ENCODE measurements around the gene NXF1.

Gene NXF1

DNA sequence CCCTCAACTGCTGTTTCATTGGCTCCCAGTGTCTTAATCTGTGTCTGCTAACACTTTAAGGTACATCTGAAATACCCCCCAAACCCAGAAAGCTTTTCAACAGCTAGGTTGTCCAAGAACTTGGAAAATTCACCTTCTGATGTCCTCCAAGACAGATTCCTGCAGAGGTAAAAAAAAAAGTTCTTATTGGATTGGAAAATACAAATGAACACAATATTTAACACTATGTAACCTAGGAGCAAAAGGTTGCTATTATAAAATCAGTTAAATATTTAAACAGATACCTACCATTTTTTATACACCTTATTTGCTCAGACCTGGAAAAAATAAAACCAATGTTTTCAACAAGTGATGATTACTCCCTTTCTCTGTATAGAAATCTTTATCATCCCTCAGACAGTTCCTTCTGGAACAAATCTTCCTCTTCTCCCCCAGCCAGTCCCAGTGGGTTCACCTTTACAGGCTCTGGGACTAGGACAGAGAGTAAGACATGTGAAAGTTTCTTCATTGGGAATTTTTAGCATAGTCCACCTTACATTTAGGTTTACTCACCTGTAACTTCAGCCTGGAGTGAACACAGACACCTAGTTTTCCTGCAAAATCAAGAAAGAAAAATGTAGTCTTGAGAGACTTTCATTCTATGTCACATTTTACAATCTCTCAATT lies 47.4 kb upstream of the NXF1 start:
- H3K9me3 ChIP-seq (ENCODE audit: insufficient read depth, low read length) = no peaks in the 10 kb centered on the region
- no peaks in the 10 kb centered on the region for H3K27me3 ChIP-seq (ENCODE audit: low read length)
- H3K79me2 ChIP-seq (ENCODE audit: insufficient read depth, low read length) = peaks cover 41% of the 10 kb centered on the region
- H3K4me2 ChIP-seq (ENCODE audit: low read depth, low read length, poor library complexity, severe bottlenecking) = peak overlapping the region; percentile 93
- H3K36me3 ChIP-seq (ENCODE audit: low read length) = peaks cover 39% of the 10 kb centered on the region
- peak overlapping the region; percentile 88; the same call in 1 of the 2 replicates for H3K27ac ChIP-seq (ENCODE audit: low read depth, low read length)
- peaks cover 23% of the 10 kb centered on the region for H4K20me1 ChIP-seq (ENCODE audit: low read depth, low read length)
- no peak overlapping the region for H3K4me3 ChIP-seq (ENCODE audit: insufficient read depth, low read length, poor library complexity, severe bottlenecking)
- peaks cover 74% of the 10 kb centered on the region for H3F3A ChIP-seq (ENCODE audit: insufficient read depth)
- H3K9me2 ChIP-seq (replicated peaks; ENCODE audit: insufficient read depth, low read length) = no peaks in the 10 kb centered on the region
- H2AFZ ChIP-seq (ENCODE audit: low read depth, low read length, severe bottlenecking) = no peak overlapping the region
- no peak for TF ChIP-seq EZH2phosphoT487 (conservative IDR thresholded peaks at IDR 0.05; ENCODE audit: low read length)
- TF ChIP-seq, protein P1, sequence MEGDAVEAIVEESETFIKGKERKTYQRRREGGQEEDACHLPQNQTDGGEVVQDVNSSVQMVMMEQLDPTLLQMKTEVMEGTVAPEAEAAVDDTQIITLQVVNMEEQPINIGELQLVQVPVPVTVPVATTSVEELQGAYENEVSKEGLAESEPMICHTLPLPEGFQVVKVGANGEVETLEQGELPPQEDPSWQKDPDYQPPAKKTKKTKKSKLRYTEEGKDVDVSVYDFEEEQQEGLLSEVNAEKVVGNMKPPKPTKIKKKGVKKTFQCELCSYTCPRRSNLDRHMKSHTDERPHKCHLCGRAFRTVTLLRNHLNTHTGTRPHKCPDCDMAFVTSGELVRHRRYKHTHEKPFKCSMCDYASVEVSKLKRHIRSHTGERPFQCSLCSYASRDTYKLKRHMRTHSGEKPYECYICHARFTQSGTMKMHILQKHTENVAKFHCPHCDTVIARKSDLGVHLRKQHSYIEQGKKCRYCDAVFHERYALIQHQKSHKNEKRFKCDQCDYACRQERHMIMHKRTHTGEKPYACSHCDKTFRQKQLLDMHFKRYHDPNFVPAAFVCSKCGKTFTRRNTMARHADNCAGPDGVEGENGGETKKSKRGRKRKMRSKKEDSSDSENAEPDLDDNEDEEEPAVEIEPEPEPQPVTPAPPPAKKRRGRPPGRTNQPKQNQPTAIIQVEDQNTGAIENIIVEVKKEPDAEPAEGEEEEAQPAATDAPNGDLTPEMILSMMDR (IDR thresholded peaks at IDR 0.05; ENCODE audit: insufficient read depth, low read length, poor library complexity, severe bottlenecking) = no peak
- H3K9ac ChIP-seq (ENCODE audit: low read length) = peak overlapping the region; percentile 99

DNA sequence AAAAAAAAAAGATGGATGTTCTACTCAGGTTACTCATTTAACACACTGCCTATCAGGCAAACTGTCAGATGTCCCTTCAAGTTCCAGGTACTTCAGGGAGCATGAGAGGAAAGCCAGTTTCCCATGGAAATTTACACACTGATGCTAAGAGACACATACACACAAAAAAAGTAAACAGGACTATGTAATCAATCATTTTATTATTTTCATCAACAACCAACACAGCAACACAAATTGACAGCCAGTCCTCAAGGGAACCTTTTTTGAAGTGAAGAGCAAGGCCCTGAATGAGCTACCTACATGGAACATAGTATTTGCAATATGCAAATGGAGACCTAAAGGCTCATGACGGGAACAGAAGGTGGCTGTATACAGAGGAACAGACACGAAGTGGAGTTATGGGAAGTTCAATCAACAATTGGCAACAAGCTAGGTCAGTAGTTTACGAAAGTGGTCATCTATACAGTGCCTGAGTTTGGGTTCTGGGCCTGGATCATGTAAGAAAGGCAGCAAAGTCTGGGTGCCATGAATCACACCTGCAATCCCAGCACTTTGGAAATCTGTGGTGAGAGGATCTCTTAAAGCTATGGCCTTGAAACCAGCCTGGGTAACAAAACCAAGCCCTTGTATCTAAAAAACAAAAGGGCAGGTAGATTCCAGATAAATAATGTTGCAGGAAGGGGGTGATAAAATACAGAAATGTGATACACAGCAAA lies 46.7 kb upstream of the NXF1 start:
- peaks cover 69% of the 10 kb centered on the region for H3F3A ChIP-seq (ENCODE audit: insufficient read depth)
- TF ChIP-seq EZH2phosphoT487 (conservative IDR thresholded peaks at IDR 0.05; ENCODE audit: low read length) = no peak
- TF ChIP-seq, protein P1 (IDR thresholded peaks at IDR 0.05; ENCODE audit: insufficient read depth, low read length, poor library complexity, severe bottlenecking) = no peak
- H3K36me3 ChIP-seq (ENCODE audit: low read length) = peaks cover 39% of the 10 kb centered on the region
- H3K9ac ChIP-seq (ENCODE audit: low read length) = no peak overlapping the region
- peak overlapping the region; percentile 20; the same call in 1 of the 2 replicates for H3K27ac ChIP-seq (ENCODE audit: low read depth, low read length)
- no peak overlapping the region for H2AFZ ChIP-seq (ENCODE audit: low read depth, low read length, severe bottlenecking)
- peaks cover 34% of the 10 kb centered on the region for H3K79me2 ChIP-seq (ENCODE audit: insufficient read depth, low read length)
- peaks cover 23% of the 10 kb centered on the region for H4K20me1 ChIP-seq (ENCODE audit: low read depth, low read length)
- no peaks in the 10 kb centered on the region for H3K9me2 ChIP-seq (replicated peaks; ENCODE audit: insufficient read depth, low read length)
- H3K9me3 ChIP-seq (ENCODE audit: insufficient read depth, low read length) = no peaks in the 10 kb centered on the region
- peak overlapping the region; percentile 93 for H3K4me2 ChIP-seq (ENCODE audit: low read depth, low read length, poor library complexity, severe bottlenecking)
- no peak overlapping the region for H3K4me3 ChIP-seq (ENCODE audit: insufficient read depth, low read length, poor library complexity, severe bottlenecking)
- H3K27me3 ChIP-seq (ENCODE audit: low read length) = no peaks in the 10 kb centered on the region

DNA sequence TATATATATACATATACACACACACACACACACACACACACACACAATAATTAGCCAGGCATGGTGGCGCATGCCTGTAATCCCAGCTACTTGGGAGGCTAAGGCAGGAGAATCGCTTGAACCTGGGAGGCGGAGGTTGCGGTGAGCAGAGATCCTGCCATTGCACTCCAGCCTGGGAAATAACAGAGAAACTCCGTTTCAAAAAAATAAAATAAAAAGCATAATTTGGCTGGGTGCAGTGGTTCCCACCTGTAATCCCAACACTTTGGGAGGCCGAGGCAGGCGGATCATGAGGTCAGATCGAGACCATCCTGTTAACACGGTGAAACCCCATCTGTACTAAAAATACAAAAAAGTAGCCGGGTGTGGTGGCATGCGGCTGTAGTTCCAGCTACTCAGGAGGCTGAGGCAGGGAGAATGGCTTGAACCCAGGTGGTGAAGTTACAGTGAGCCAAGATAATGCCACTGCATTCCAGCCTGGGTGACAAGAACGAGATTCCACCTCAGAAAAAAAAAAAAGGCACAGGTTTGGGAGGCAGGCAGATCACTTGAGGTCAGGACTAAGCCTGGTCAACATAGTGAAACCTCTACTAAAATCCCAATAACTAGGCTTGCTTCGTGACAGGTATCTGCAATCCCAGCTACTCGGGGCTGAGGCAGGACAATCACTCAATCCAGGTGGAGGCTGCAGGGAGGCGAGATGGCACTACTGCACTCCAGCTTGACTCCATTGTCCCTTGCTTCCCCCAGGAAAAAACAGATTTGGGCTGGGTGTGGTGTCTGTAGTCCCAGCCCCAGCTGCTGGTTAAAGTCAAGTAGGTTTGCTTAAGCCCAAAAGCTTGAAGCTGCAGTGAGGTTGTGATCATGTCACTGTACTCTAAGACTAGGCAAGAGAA lies 45.9 kb upstream of the NXF1 start:
- H3K27ac ChIP-seq (ENCODE audit: low read depth, low read length) = peak overlapping the region; percentile 30
- no peaks in the 10 kb centered on the region for H3K27me3 ChIP-seq (ENCODE audit: low read length)
- H3K36me3 ChIP-seq (ENCODE audit: low read length) = peaks cover 39% of the 10 kb centered on the region
- peaks cover 69% of the 10 kb centered on the region for H3F3A ChIP-seq (ENCODE audit: insufficient read depth)
- no peaks in the 10 kb centered on the region for H3K9me3 ChIP-seq (ENCODE audit: insufficient read depth, low read length)
- H4K20me1 ChIP-seq (ENCODE audit: low read depth, low read length) = peaks cover 23% of the 10 kb centered on the region
- no peak overlapping the region for H3K4me2 ChIP-seq (ENCODE audit: low read depth, low read length, poor library complexity, severe bottlenecking)
- no peaks in the 10 kb centered on the region for H3K9me2 ChIP-seq (replicated peaks; ENCODE audit: insufficient read depth, low read length)
- no peak overlapping the region for H3K4me3 ChIP-seq (ENCODE audit: insufficient read depth, low read length, poor library complexity, severe bottlenecking)
- peaks cover 26% of the 10 kb centered on the region for H3K79me2 ChIP-seq (ENCODE audit: insufficient read depth, low read length)
- TF ChIP-seq EZH2phosphoT487 (conservative IDR thresholded peaks at IDR 0.05; ENCODE audit: low read length) = no peak
- TF ChIP-seq, protein P1 (IDR thresholded peaks at IDR 0.05; ENCODE audit: insufficient read depth, low read length, poor library complexity, severe bottlenecking) = no peak
- no peak overlapping the region for H2AFZ ChIP-seq (ENCODE audit: low read depth, low read length, severe bottlenecking)
- no peak overlapping the region for H3K9ac ChIP-seq (ENCODE audit: low read length)

Data from SU-DHL-6 (cell line).